Fibroblast of the aortic adventitia (primary cell): ENCODE results near the gene PIEZO2. TPM values are rescaled to one million over a fixed set of nuclear protein-coding genes. Genes with fewer than 3 reads are reported as not detected.
A peak's percentile ranks its signal among the peaks of the same experiment; 100 is the strongest.
"Not testable (repeated sequence)": the region's sequence is repeated elsewhere in the genome, so short reads cannot be mapped to it uniquely, and the experiment has no call there.

Source experiments
- DNase-seq: peaks from one replicate; pipeline ENCODE4 v3.0.0-alpha.2; 2010; ENCODE audit warnings: low read depth
- H3K4me3 ChIP-seq: 2 replicates; pipeline ENCODE4 v1.5.1; 2011; ENCODE audit warnings: low read depth, mild to moderate bottlenecking, control low read depth, low read length, moderate library complexity
- CTCF ChIP-seq: IDR thresholded peaks from 2 replicates; pipeline ENCODE4 v1.5.1; 2011; ENCODE audit warnings: mild to moderate bottlenecking, low read length, control low read depth, inconsistent platforms; ENCODE audit not compliant: insufficient read depth
- total RNA-seq: library from RNA; depleted of rRNA; stranded (reverse); fragments of >200 nt; gene quantifications from 2 replicates; pipeline ENCODE4 v1.2.3, GENCODE V29; 2012; ENCODE audit warnings: low replicate concordance

PIEZO2 gene
- total RNA-seq, 1 donor, result 1.6 TPM

GRCh38 chr18:10669441-10670100 lies 479.8 kb downstream of the PIEZO2 start:
- H3K4me3 ChIP-seq, result no peak overlapping the region
- no peak for TF ChIP-seq CTCF
- no peak for DNase-seq

GRCh38 chr18:10663750-10664149 lies 485.6 kb downstream of the PIEZO2 start:
- no peak for TF ChIP-seq CTCF
- no peak overlapping the region for H3K4me3 ChIP-seq
- no peak for DNase-seq

GRCh38 chr18:10661317-10661716 lies 488.1 kb downstream of the PIEZO2 start:
- no peak for TF ChIP-seq CTCF
- peak; percentile 66 for DNase-seq
- H3K4me3 ChIP-seq, result no peak overlapping the region

GRCh38 chr18:10660179-10660884 lies 489.0 kb downstream of the PIEZO2 start:
- H3K4me3 ChIP-seq, result no peak overlapping the region
- no peak for TF ChIP-seq CTCF
- peak; percentile 84 for DNase-seq

DNA sequence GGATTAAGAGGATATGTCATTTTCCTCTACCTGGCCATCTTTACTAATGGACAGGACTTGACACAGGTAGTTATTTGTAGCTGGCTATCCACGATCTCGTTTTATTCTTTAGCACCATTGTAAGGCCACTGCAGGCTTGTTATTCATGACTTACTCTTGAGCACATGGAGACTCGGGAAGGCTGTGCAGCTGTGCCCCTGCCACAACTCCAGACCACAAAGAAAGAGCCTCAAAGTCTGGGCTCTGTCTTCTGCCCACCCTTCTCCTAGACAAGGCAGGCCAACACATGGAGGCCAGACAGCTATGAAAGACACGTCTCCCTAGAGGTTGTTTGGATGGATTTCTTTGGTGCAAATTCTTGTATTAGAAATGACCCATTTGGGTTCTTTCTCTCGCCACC lies 489.8 kb downstream of the PIEZO2 start:
- DNase-seq, result no peak
- no peak overlapping the region for H3K4me3 ChIP-seq
- no peak for TF ChIP-seq CTCF

DNA sequence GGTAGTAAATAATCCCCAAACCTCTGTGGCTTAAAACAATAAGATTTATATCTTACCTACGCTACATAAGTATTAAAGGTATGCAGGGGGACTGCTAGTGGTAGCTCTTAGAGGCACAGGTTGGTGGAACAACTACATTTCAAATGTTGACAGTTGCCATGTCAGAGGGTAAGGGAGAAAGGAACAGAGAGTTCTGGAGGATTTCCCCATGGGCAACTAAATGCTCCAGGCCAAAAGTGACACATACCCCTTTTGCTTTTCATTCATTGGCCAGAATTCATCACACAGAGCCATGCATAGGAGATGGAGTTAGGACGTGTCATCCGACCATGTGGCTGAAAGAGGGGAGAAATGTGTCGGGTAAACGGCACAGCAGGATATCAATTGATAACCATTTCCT lies 490.4 kb downstream of the PIEZO2 start:
- no peak for TF ChIP-seq CTCF
- no peak for DNase-seq
- no peak overlapping the region for H3K4me3 ChIP-seq

DNA sequence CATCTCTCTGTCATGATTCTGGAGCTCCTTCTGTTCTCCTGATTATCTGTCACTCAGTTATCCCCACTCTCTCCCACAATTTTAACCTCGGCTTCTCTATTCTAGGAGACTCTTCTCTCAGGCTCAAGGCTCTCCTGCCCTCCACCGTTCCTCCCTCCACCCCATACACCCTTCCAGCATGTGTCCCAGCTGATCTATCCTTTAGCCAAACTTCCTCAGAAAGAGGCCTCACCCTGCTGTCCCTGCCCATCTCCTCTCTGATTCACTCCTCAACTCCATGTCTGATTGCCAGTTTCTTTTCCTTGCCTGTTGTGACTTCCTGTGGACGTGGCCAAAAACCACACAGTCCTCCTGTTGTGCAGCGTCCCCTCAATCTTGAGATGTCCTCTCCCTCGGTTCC lies 505.4 kb downstream of the PIEZO2 start:
- not testable (repeated sequence) for H3K4me3 ChIP-seq, DNase-seq

- DNase-seq, H3K4me3 ChIP-seq: not testable (repeated sequence)
Observed at GRCh38 chr18:10642915-10643524, 506.3 kb downstream of the PIEZO2 start.

DNA sequence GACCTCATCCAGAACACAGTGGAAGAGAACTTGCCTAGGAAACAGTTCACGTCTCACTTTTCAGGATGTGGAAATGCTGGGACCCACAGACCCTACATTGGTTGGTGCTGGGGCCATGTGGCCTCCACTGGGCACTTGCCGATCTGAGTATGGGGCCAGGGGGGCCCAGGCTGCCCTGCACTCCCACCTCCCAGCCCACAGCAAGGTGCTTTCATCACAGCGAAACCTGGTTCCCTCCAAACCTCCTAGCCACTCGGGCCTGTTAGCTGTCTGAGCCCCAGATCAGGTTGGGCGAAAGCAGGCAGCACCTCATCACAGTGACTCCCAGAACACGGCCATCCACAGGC lies 510.9 kb downstream of the PIEZO2 start:
- not testable (repeated sequence) for DNase-seq, H3K4me3 ChIP-seq

GRCh38 chr18:10637858-10638538 lies 511.4 kb downstream of the PIEZO2 start:
- H3K4me3 ChIP-seq, DNase-seq: not testable (repeated sequence)

DNA sequence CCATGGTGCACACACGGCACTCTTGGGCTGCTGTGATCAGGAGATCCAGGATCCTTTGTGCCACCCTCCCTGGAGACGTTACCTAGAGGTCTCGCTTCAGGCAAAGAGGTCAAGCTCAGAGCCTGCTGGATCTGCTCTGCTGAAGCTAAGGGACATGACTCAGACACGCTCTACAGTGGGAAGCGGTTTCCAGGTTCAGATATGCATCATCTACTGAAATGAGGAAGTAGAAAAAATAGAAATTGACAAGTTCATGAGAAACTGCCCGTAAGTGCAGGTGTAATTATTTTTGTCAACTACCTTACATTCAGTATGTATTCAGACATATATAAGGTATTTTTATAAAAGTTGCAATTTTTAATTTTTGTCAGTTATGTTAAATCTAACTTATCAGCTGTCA lies 520.3 kb downstream of the PIEZO2 start:
- DNase-seq, H3K4me3 ChIP-seq: not testable (repeated sequence)
